Activated CD8-positive, alpha-beta memory T cell treated with anti-CD3 and anti-CD28 coated beads, Interleukin-2, amount 50 U/mL, for 1 hour (primary cell): ENCODE data around the gene PTPRE.

Source experiments
- DNase-seq: peaks from one replicate; pipeline ENCODE4 v3.0.0-alpha.2; 2020; ENCODE audit errors: extremely low read depth

The PTPRE gene

GRCh38 chr10:127882801-127883459, 24.0 kb upstream of the PTPRE start:
- no peak for DNase-seq

- DNase-seq = no peak
These were observed 23.4 kb upstream of the PTPRE start for GRCh38 chr10:127883516-127883915.

GRCh38 chr10:127884501-127884900, 22.4 kb upstream of the PTPRE start:
- no peak for DNase-seq

GRCh38 chr10:127886371-127887051, 20.4 kb upstream of the PTPRE start:
- no peak for DNase-seq

- DNase-seq = no peak
These were observed 19.1 kb upstream of the PTPRE start for GRCh38 chr10:127887541-127888415.

GRCh38 chr10:127888521-127889312, 18.2 kb upstream of the PTPRE start:
- DNase-seq = no peak

GRCh38 chr10:127889605-127890195, 17.2 kb upstream of the PTPRE start:
- DNase-seq = no peak

GRCh38 chr10:127890216-127890615, 16.7 kb upstream of the PTPRE start:
- DNase-seq = no peak

- no peak for DNase-seq
These were observed 16.0 kb upstream of the PTPRE start for GRCh38 chr10:127890832-127891334.

GRCh38 chr10:127892743-127893142, 14.2 kb upstream of the PTPRE start, which contains the start of gene CLRN3:
CLRN3 (minus strand) TSS chr10:127892941; CDS start chr10:127892784, 157 bp downstream.
- DNase-seq = no peak

GRCh38 chr10:127894146-127894545, 12.8 kb upstream of the PTPRE start:
- DNase-seq = no peak

GRCh38 chr10:127896590-127896989, 10.3 kb upstream of the PTPRE start:
- no peak for DNase-seq

GRCh38 chr10:127897177-127897576, 9.7 kb upstream of the PTPRE start:
- DNase-seq = no peak

- no peak for DNase-seq
These were observed 7.0 kb upstream of the PTPRE start for GRCh38 chr10:127899766-127900387.

- no peak for DNase-seq
These were observed 3.1 kb upstream of the PTPRE start for GRCh38 chr10:127903789-127904188.

- DNase-seq = no peak
These were observed 2.4 kb upstream of the PTPRE start for GRCh38 chr10:127904311-127905000.

- no peak for DNase-seq
These were observed 1.7 kb upstream of the PTPRE start for GRCh38 chr10:127905001-127905847.

GRCh38 chr10:127905848-127906261, 1.0 kb upstream of the PTPRE start:
- no peak for DNase-seq
